B cell (primary cell): Measurements from ENCODE around the gene WWC2. TPM values are rescaled to one million over a fixed set of nuclear protein-coding genes. Genes with fewer than 3 reads are reported as not detected.

Experiments
- ATAC-seq: fragments of 200-7000 bp; cut with Tn5 transposase; one replicate; pipeline ENCODE4 v1.10.0; 2021; ENCODE audit warnings: low read depth, mild to moderate bottlenecking, moderate number of reproducible peaks, moderate library complexity
- CTCF ChIA-PET: fragments of 350-600 bp; sonication (Branson Sonifier 250); formaldehyde crosslinking; loops from one replicate; lab custom pipeline; 2021; ENCODE audit warnings: antibody characterized with exemption, inconsistent platforms; lab: Charles Lee
- POLR2A ChIA-PET: fragments of 350-600 bp; sonication (Branson Sonifier 250); formaldehyde crosslinking; loops from one replicate; lab custom pipeline; 2021; ENCODE audit warnings: antibody characterized with exemption; lab: Charles Lee
- DNase-seq: peaks from one replicate; pipeline ENCODE4 v3.0.0; 2013
- H2AFZ ChIP-seq: 2 replicates; pipeline ENCODE4 v1.6.1; 2012; ENCODE audit warnings: mild to moderate bottlenecking, low read depth, low read length; ENCODE audit not compliant: insufficient read depth, poor library complexity, severe bottlenecking
- H3K27ac ChIP-seq, 2 donors: 1 replicate in 1 of 2; 2 replicates in 1 of 2; pipeline ENCODE4 v1.5.1; 2012 to 2013; ENCODE audit warnings: low read length in 2 of 2, mild to moderate bottlenecking in 2 of 2, moderate library complexity in 1 of 2
- H3K27me3 ChIP-seq, 4 experiments: fragments of 200-600 bp in 1 of 4; sonication (generic) in 1 of 4; replicated peaks in 1 of 4; 1 replicate in 2 of 4; 2 replicates in 2 of 4; pipeline versions ENCODE4 v1.6.1 to v1.7.0; 2013 to 2016; ENCODE audit warnings: low read length in 3 of 4, mild to moderate bottlenecking in 2 of 4, mixed read lengths in 1 of 4, moderate library complexity in 1 of 4; ENCODE audit not compliant: insufficient read depth in 4 of 4, control insufficient read depth in 3 of 4; ENCODE audit errors: control extremely low read depth in 1 of 4
- H3K36me3 ChIP-seq, 2 experiments: replicated peaks in 1 of 2; 1 replicate in 1 of 2; 2 replicates in 1 of 2; pipeline versions ENCODE4 v1.6.1 to v1.7.1; 2013; ENCODE audit warnings: low read length in 1 of 2; ENCODE audit not compliant: insufficient read depth in 2 of 2, control insufficient read depth in 1 of 2; ENCODE audit errors: control extremely low read depth in 1 of 2, extremely low read depth in 1 of 2
- H3K4me1 ChIP-seq, 2 donors: fragments of 200-600 bp in 1 of 2; sonication (generic) in 1 of 2; 1 replicate in 1 of 2; 2 replicates in 1 of 2; pipeline versions ENCODE4 v1.5.1 to v1.6.1; 2013 to 2017; ENCODE audit warnings: low read length in 2 of 2; ENCODE audit not compliant: control insufficient read depth in 2 of 2, insufficient read depth in 2 of 2
- H3K4me2 ChIP-seq: replicated peaks from 2 replicates; pipeline ENCODE3; 2012; ENCODE audit warnings: mild to moderate bottlenecking, low read depth, low read length; ENCODE audit not compliant: poor library complexity, severe bottlenecking
- H3K4me3 ChIP-seq, 5 experiments: fragments of 200-600 bp in 1 of 5; sonication (generic) in 1 of 5; 1 replicate in 3 of 5; 2 replicates in 2 of 5; pipeline versions ENCODE4 v1.5.1 to v1.7.0; 2011 to 2016; ENCODE audit warnings: low read length in 4 of 5, mild to moderate bottlenecking in 4 of 5, low read depth in 2 of 5, control low read depth in 1 of 5, moderate library complexity in 1 of 5; ENCODE audit not compliant: insufficient read depth in 1 of 5; ENCODE audit errors: control extremely low read depth in 1 of 5, extremely low read depth in 1 of 5
- H3K79me2 ChIP-seq: fragments of 200-600 bp; sonication (generic); one replicate; pipeline ENCODE4 v1.6.0; 2016; ENCODE audit warnings: low read length; ENCODE audit not compliant: control insufficient read depth, insufficient read depth
- H3K9ac ChIP-seq: fragments of 200-600 bp; sonication (generic); 2 replicates; pipeline ENCODE4 v1.6.1; 2017; ENCODE audit warnings: mild to moderate bottlenecking, low read length, moderate library complexity
- H3K9me3 ChIP-seq, 3 donors: one replicate each; pipeline versions ENCODE4 v1.6.1 to v1.7.1; 2013; ENCODE audit warnings: low read length in 2 of 3; ENCODE audit not compliant: control insufficient read depth in 2 of 3, insufficient read depth in 1 of 3; ENCODE audit errors: control extremely low read depth in 1 of 3
- H4K20me1 ChIP-seq: 2 replicates; pipeline ENCODE4 v1.6.0; 2012; ENCODE audit warnings: mild to moderate bottlenecking, low read length; ENCODE audit not compliant: insufficient read depth, control insufficient read depth, poor library complexity, severe bottlenecking
- H3K27ac Mint-ChIP-seq: one replicate; pipeline ENCODE4 v1.8.0; 2021; ENCODE audit warnings: mixed read lengths
- H3K27me3 Mint-ChIP-seq: one replicate; pipeline ENCODE4 v1.8.0; 2021; ENCODE audit warnings: mixed read lengths
- H3K4me1 Mint-ChIP-seq: one replicate; pipeline ENCODE4 v1.8.0; 2021; ENCODE audit warnings: mixed read lengths
- H3K4me3 Mint-ChIP-seq: one replicate; pipeline ENCODE4 v1.8.0; 2021; ENCODE audit warnings: mixed read lengths
- H3K9me3 Mint-ChIP-seq: one replicate; pipeline ENCODE4 v1.8.0; 2022; ENCODE audit warnings: mixed read lengths; ENCODE audit not compliant: insufficient read depth
- CTCF ChIP-seq: fragments of 200-600 bp; IDR thresholded peaks from one replicate; pipeline ENCODE4 v1.8.0; 2022; ENCODE audit warnings: antibody characterized with exemption, mild to moderate bottlenecking
- EZH2 ChIP-seq: IDR thresholded peaks from 2 replicates; pipeline ENCODE4 v1.6.1; 2012; ENCODE audit warnings: borderline replicate concordance, low read depth, mild to moderate bottlenecking, moderate library complexity, low read length; ENCODE audit not compliant: insufficient read depth, poor library complexity, severe bottlenecking
- WGBS: methylation state at CpG from one replicate; pipeline ENCODE4 v1.1.5; 2013; ENCODE audit warnings: missing lambda C conversion rate; ENCODE audit not compliant: insufficient coverage; 5-methylcytosine and 5-hydroxymethylcytosine counted together
- intact Hi-C: fragments of 100-400 bp; cut with micrococcal nuclease; formaldehyde crosslinking; loops from one replicate; pipeline ENCODE4 v1.10.0; 2022
- polyA plus RNA-seq: library from polyadenylated mRNA; depleted of rRNA; stranded (reverse); fragments of >200 nt; gene quantifications from 2 replicates; pipeline ENCODE4 v1.2.3, GENCODE V29; 2012
- total RNA-seq, 2 donors: library from RNA; stranded (reverse); fragments of 120-200 nt in 1 of 2; gene quantifications; 1 replicate in 1 of 2; 2 replicates in 1 of 2; pipeline versions ENCODE4 v1.2.3 to v1.2.4, GENCODE V29; 2013 to 2022

Gene WWC2
- total and polyA plus RNA-seq, 2 donors (not counting 1 experiment from before 2014, with no cell fraction given): 0.07 to 0.32 TPM

GRCh38 chr4:183153190-183153916, 54.3 kb downstream of the WWC2 start:
- no peaks in the 10 kb centered on the region for H4K20me1 ChIP-seq
- H3K4me1 Mint-ChIP-seq: no peaks in the 10 kb centered on the region
- no peak overlapping the region for H3K27ac Mint-ChIP-seq
- no peak overlapping the region for H3K4me3 ChIP-seq
- no peaks in the 10 kb centered on the region for H3K79me2 ChIP-seq
- intact Hi-C loops: no loop called here
- peaks cover 0 to 2% (median 0%) of the 10 kb centered on the region in 4 experiments for H3K27me3 ChIP-seq
- no peak overlapping the region for H3K4me3 Mint-ChIP-seq
- ChIA-PET CTCF (no interaction called here), POLR2A (no interaction called here)
- no peaks in the 10 kb centered on the region for H3K9me3 Mint-ChIP-seq
- H3K36me3 ChIP-seq: no peaks in the 10 kb centered on the region
- no peak for TF ChIP-seq EZH2
- TF ChIP-seq CTCF: no peak
- no peak overlapping the region for H3K27ac ChIP-seq
- H2AFZ ChIP-seq: no peak overlapping the region
- H3K27me3 Mint-ChIP-seq: no peaks in the 10 kb centered on the region
- no peak overlapping the region for H3K4me2 ChIP-seq
- H3K9ac ChIP-seq: no peak overlapping the region
- ATAC-seq (no peak), DNase-seq (no peak)
- no peaks in the 10 kb centered on the region for H3K4me1 ChIP-seq
- WGBS: 88% methylated on average over 3 of the region's 6 CpGs
- no peaks in the 10 kb centered on the region for H3K9me3 ChIP-seq

- 73% methylated on average over 7 of the region's 10 CpGs for WGBS
- H3K9me3 Mint-ChIP-seq: no peaks in the 10 kb centered on the region
- no peaks in the 10 kb centered on the region for H3K36me3 ChIP-seq
- ATAC-seq (no peak), DNase-seq (no peak)
- no peak overlapping the region for H3K4me3 ChIP-seq
- H3K27ac Mint-ChIP-seq: no peak overlapping the region
- no peak overlapping the region for H2AFZ ChIP-seq
- TF ChIP-seq EZH2 (no peak), CTCF (no peak)
- CTCF ChIA-PET: no interaction called here
- POLR2A ChIA-PET: no interaction called here
- no peaks in the 10 kb centered on the region for H3K27me3 ChIP-seq
- intact Hi-C loops: no loop called here
- no peaks in the 10 kb centered on the region for H3K27me3 Mint-ChIP-seq
- H3K27ac ChIP-seq: no peak overlapping the region
- H3K9me3 ChIP-seq: no peaks in the 10 kb centered on the region
- H3K4me2 ChIP-seq: no peak overlapping the region
- H3K4me3 Mint-ChIP-seq: no peak overlapping the region
- no peaks in the 10 kb centered on the region for H3K4me1 Mint-ChIP-seq
- no peak overlapping the region for H3K9ac ChIP-seq
- no peaks in the 10 kb centered on the region for H3K4me1 ChIP-seq
- H4K20me1 ChIP-seq: no peaks in the 10 kb centered on the region
- no peaks in the 10 kb centered on the region for H3K79me2 ChIP-seq
Observed at GRCh38 chr4:183154701-183155391, 55.8 kb downstream of the WWC2 start.
